GM20431 (cell line): Measurements from ENCODE around the gene ZNF451.

ENCODE experiments used
- in situ Hi-C: fragments of 300-500 bp; cut with MseI, MboI; formaldehyde crosslinking; loops from one replicate; pipeline ENCODE4 v1.15.0; 2020; ENCODE audit warnings: low sequenced_read_pairs; ENCODE audit not compliant: unreplicated experiment

ZNF451 gene

DNA sequence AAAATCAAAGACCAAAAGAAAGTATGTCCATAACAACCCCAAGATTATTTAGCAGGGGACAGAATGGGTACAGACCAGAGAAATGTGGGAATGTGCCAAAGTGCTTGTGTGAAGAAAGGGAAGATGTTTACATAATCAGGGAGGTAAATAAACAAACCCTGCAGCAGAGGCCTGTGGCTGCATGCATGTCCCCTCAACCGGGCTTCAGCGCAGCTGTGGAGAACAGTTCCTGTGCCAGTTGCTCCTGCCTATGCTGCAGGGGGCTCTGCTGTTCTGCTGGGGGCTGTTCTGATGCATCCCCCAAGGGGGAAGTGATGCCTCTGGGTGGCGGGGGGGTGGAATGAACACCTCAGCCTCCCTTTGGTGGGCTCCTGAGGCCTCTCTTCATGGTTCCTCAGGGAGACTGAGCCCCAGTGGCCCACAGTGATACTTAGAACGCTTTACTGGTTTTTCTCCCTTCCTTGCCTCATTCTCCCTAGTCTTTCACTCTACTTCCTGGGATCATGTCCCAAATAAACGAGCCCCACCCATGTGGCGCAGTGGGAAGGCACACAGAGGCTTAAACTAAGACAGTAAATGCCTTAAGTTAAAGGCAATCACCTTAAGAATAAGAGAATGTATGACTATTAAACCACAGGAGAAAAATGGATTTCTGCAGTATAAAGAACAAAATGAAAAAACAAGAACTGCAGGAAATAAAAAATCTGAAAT lies 109.1 kb downstream of the ZNF451 start:
- in situ Hi-C loops: no loop called here

DNA sequence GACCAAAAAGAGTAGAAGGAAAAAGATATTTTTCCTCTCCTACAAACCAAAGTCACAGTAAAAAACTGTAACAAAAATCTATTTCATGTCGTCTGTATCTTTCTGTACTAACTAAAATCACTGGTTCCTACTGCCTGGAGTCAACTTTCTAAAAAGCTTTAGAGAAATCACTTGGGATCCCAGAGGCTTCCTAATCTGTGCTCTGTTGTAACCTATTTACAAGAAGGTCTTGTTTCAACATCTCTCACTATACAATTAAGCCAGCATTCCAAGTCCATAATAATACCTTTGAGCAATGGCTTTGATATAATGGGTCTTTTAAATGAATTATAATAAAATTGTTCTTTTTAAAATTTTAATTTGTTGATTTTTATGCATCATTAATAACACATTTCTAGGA lies 111.7 kb downstream of the ZNF451 start:
- in situ Hi-C loops: no loop called here

DNA sequence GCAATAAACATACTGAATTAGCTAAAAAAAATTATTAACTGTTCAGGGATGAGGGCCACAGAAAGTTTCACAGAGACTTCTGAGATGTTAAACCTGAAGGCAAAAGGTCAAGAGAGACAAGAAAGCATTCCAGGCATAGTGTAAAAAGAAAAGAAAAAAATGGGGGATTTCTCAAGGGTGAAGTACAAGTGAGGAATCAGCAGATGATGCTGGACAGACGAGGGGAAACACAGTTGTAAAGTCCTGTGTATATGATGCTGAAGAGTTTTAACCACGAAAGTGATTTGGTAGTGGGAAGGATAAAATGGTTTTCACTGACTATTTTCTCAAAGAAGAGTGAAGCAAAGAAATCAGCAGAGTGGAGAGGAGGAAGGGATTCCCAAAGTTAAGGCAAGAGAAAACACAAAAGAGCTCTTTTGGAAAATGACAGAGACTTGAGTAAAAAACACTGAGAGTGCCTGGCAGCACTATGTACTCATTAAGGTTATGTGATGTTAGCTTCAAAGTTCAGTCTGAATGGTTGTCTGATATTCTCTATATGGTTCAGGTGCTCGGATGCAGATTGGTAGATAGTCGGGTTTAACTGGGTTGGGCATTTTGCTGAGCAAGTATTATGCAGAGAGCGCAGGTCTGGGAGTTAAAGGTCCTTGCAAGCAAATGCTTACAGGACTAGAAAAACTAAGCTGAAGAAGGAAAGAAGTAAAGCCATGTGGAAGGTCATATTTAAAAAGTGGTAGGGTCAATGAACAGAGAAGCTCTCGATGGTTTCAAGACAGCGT lies 115.8 kb downstream of the ZNF451 start:
- in situ Hi-C loops: no loop called here

DNA sequence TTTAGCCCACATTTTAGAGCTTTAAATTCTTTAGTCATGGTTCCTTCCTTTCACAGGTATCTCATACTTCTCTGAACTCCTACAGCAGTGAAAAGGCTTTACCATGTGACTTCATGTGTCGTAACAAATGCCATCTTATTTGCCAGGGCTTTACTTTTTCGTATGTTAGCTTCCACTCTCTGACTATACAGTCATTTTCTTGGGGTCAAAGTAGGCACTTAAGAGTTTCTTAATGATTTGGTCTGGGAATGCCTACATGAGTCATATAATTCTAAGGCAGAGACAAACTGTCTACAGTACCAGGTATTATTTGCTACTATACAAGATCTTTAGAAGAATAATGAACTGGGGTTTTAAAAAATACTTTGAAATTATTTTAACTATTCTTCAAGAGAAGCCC lies 117.2 kb downstream of the ZNF451 start:
- in situ Hi-C loops: no loop called here

DNA sequence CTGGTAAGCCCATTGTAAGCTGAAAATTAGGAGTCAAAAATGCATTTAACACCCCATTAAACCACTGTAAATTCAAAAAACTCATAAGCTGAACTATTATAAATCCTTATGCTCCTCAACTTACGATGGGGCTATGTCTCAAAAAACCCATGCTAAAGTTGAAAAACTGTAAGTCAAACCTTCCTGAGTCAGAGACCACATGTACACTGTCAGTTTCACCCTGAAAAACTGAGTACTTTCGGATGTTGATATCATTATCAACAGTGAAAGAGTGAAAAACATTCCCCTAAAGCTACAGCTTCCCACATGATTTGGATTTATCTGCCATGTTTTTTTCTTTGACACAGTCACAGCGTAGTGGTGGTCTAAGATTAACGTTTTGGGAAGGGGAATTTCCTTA lies 117.9 kb downstream of the ZNF451 start:
- in situ Hi-C loops: no loop called here

DNA sequence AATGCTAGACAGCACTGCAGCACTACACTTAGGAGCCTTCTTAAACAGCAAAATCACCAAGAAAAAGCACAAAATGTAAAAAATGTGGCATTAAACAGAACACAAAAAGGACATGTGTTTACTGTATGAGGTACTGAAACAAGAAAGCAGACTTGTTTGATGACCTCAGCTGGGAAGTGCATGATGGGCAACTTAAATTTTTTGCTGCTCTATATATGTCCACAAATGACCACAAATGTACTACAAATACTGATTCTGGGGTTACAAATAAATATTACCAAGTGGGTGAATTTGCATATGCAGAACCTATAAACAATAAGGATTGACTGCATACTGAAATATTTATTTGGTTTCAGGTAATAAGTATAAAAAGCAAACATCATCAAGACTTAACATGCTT lies 119.0 kb downstream of the ZNF451 start:
- in situ Hi-C loops: no loop called here

DNA sequence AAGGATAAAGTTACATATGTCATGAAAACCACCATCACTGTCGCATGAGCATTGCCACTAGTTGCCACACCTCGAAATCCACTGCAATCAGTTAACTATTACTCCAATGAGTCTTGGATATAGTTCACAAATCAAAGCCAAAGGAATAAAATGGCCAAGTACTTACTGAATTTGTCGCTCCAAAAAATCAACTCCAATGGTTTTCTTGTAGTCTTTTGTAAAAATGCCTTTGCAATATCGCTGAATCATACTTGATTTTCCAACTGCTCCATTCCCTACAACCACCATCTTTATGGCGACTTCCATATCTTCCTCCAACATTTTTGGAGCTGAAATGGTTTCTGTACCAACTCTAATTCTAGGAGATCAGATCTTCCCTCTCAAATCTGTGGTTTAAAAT lies 120.1 kb downstream of the ZNF451 start:
- in situ Hi-C loops: no loop called here

DNA sequence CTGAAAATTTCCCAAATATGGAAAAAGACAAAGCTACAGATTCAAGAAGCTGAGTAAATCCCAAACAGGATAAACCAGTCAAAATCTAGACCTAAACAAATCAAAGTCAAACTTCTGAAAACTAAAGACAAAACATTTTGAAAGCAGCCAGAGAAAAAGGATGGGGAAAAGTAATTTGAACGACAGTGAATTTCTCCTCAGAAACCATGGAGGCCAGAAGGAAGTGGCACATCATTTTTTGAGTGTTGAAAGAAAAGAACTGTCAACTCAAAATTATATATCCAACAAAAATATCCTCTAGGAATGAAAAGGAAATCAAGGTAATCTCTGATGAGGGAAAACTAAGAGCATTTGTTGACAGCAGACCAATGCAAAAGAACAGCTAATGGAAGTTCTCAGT lies 125.3 kb downstream of the ZNF451 start:
- in situ Hi-C loops: no loop called here

DNA sequence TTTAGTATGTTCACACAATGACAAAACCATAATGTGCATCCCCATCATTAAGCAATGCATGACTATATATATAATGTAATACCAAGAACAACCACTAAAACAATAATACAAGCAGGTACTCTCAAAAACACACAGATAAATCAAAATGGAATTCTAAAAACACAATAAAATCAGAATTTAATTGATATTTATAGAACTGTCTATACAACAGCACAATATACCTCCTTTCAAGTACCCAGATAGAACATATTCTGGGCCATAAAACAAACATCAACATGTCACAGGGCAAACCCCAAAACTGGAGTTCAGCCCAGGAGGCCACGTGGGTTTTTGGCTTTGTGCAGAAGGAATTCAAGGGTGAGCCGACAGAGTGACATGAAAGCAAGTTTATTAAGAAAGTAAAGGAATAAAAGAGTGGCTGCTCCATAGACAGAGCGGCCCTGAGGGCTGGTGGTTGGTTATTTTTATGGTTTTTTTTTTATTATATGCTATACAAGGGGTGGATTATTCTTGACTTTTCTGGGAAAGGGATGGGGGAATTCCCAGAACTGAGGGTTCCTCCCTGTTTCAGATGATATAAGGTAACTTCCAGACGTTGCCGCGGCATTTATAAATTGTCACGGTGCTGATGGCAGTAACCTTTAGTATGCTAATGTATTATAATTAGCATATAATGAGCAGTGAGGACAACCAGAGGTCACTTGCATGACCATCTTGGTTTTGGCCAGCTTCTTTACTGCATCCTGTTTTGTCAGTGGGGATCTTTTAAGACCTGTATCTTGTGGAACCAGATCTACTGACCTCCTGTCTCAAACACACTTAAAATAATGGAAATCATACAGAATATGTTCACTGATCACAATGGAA lies 126.5 kb downstream of the ZNF451 start:
- in situ Hi-C loops: no loop called here

DNA sequence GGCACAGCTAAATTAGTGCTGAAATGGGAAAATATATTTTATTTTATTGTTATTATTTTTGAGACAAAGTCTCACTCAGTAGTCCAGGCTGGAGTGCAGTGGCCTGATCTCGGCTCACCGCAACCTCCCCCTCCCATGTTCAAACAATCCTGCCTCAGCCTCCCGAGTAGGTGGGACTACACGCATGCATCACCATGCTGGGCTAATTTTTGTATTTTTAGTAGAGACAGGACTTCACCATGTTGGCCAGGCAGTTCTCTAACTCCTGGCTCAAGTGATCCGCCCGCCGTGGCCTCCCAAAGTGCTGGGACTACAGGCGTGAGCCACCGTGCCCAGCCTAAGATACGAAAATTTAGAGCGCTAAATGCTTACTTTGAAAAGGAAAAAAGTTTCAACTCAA lies 127.3 kb downstream of the ZNF451 start:
- in situ Hi-C loops: no loop called here
